PC-3 (cell line): ENCODE data around the gene NBDY.

Experiments
- CTCF ChIP-seq: fragments of 300-600 bp; sonication (generic); conservative IDR thresholded peaks from 2 replicates; pipeline ENCODE4 v1.5.1; 2017; ENCODE audit warnings: antibody characterized with exemption, low read depth, mild to moderate bottlenecking, low read length
- EZH2 ChIP-seq: fragments of 300-600 bp; sonication (generic); IDR thresholded peaks from one replicate; pipeline ENCODE4 v1.6.1; 2017; ENCODE audit warnings: antibody characterized with exemption, mild to moderate bottlenecking, low read length; ENCODE audit not compliant: unreplicated experiment
- EZH2phosphoT487 ChIP-seq: fragments of 300-600 bp; sonication (generic); IDR thresholded peaks from 2 replicates; pipeline ENCODE4 v1.6.1; 2018; ENCODE audit warnings: mild to moderate bottlenecking, antibody characterized with exemption, low read length, borderline replicate concordance

- no peak for TF ChIP-seq CTCF
- TF ChIP-seq EZH2 = no peak
- TF ChIP-seq EZH2phosphoT487 = no peak
Observed at GRCh38 chrX:56793112-56793430, 64.0 kb downstream of the NBDY start.
